ENCODE measurements around the gene MCC. TPM values are rescaled to one million over a fixed set of nuclear protein-coding genes. Genes with fewer than 3 reads are reported as not detected.

MCC gene
- total RNA-seq, 1 experiment from 2014 or later = 0.41 TPM

DNA sequence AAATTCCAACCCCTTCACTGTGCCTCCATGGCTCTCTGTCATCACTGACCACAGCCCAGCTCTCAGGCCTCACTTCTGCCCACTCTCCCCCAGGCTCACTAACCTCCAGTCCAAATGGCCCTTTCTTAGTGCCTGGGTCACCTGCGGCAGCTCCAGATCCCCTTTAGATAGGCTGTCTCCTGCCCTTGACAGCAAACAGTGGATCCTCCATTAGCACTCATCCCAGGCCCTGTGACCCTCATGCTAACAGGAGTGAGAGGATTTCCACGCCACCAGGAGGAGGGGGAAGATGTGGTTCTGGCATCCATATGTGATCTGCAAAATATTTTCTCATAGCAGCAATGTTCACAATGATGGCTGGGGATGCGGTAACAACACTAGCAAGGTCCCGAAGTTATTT lies 372.3 kb downstream of the MCC start:
- Histone ChIP-seq H3K4me3 (ENCODE audit: low read depth in 2 of 2, low read length in 2 of 2) (no peak overlapping the region), H3K4me1 (ENCODE audit: control insufficient read depth, insufficient read depth, low read length) (no peaks in the 10 kb centered on the region), H3K9me3 (ENCODE audit: control insufficient read depth, insufficient read depth, low read depth, low read length) (no peaks in the 10 kb centered on the region), H3K27ac (ENCODE audit: low read length) (no peak overlapping the region), H3K27me3 (ENCODE audit: control insufficient read depth, insufficient read depth, low read length) (peaks cover 3% of the 10 kb centered on the region), H3K36me3 (ENCODE audit: control insufficient read depth, insufficient read depth, low read length) (no peaks in the 10 kb centered on the region)
- POLR2A ChIA-PET = no interaction called here
- in situ Hi-C loops (cut with HindIII; ENCODE audit: low pct_unique_long_range_greater_than_20kb, low sequenced_read_pairs) = no loop called here
- TF ChIP-seq, protein P1, sequence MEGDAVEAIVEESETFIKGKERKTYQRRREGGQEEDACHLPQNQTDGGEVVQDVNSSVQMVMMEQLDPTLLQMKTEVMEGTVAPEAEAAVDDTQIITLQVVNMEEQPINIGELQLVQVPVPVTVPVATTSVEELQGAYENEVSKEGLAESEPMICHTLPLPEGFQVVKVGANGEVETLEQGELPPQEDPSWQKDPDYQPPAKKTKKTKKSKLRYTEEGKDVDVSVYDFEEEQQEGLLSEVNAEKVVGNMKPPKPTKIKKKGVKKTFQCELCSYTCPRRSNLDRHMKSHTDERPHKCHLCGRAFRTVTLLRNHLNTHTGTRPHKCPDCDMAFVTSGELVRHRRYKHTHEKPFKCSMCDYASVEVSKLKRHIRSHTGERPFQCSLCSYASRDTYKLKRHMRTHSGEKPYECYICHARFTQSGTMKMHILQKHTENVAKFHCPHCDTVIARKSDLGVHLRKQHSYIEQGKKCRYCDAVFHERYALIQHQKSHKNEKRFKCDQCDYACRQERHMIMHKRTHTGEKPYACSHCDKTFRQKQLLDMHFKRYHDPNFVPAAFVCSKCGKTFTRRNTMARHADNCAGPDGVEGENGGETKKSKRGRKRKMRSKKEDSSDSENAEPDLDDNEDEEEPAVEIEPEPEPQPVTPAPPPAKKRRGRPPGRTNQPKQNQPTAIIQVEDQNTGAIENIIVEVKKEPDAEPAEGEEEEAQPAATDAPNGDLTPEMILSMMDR (IDR thresholded peaks at IDR 0.05) = no peak
- TF ChIP-seq SIN3A (IDR thresholded peaks at IDR 0.05; ENCODE audit: borderline replicate concordance, insufficient read depth, low read depth, low read length) = no peak
- no peak for TF ChIP-seq TCF7L2 (IDR thresholded peaks at IDR 0.05; ENCODE audit: low read depth, low read length)
- TF ChIP-seq, protein P2, sequence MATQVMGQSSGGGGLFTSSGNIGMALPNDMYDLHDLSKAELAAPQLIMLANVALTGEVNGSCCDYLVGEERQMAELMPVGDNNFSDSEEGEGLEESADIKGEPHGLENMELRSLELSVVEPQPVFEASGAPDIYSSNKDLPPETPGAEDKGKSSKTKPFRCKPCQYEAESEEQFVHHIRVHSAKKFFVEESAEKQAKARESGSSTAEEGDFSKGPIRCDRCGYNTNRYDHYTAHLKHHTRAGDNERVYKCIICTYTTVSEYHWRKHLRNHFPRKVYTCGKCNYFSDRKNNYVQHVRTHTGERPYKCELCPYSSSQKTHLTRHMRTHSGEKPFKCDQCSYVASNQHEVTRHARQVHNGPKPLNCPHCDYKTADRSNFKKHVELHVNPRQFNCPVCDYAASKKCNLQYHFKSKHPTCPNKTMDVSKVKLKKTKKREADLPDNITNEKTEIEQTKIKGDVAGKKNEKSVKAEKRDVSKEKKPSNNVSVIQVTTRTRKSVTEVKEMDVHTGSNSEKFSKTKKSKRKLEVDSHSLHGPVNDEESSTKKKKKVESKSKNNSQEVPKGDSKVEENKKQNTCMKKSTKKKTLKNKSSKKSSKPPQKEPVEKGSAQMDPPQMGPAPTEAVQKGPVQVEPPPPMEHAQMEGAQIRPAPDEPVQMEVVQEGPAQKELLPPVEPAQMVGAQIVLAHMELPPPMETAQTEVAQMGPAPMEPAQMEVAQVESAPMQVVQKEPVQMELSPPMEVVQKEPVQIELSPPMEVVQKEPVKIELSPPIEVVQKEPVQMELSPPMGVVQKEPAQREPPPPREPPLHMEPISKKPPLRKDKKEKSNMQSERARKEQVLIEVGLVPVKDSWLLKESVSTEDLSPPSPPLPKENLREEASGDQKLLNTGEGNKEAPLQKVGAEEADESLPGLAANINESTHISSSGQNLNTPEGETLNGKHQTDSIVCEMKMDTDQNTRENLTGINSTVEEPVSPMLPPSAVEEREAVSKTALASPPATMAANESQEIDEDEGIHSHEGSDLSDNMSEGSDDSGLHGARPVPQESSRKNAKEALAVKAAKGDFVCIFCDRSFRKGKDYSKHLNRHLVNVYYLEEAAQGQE (IDR thresholded peaks at IDR 0.05; ENCODE audit: insufficient read depth in 1 of 2, low read depth in 2 of 2, low read length in 1 of 2) = no peak
- no peak for TF ChIP-seq POLR2AphosphoS5 (IDR thresholded peaks at IDR 0.05; ENCODE audit: low read depth, low read length)
- no peak for ATAC-seq
- intact Hi-C loops (cut with micrococcal nuclease; ENCODE audit: unreplicated experiment) = no loop called here
- no TSS peak for BruUV-seq (replicated peaks)
- CTCF ChIA-PET = no interaction called here
- no peak for DNase-seq (ENCODE audit: low read depth, low spot score)

DNA sequence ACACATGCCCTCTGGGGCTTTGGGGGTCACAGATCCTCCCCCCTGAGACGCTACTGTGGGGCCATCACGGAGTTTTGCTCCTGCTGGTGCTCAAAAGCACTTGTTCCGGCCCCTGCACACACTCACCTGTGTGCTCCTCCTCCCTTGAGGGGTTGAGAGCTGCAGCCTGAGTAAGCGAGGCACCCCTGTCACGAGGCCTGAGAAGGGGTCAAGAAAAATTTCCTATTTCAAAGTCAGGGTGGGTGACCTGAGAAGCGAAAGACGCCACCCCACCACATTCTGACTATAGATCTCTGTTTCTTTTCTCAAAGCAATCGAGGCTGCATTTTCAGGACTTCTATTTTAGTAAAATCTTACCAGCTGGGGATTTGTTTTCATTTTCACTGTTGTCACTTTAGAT lies 373.2 kb downstream of the MCC start:
- intact Hi-C loops (cut with micrococcal nuclease; ENCODE audit: unreplicated experiment) = no loop called here

More for the DNA sequence above, 373.2 kb downstream of the MCC start:
- ATAC-seq = no peak
- H3K4me1 ChIP-seq (ENCODE audit: control insufficient read depth, insufficient read depth, low read length) = no peaks in the 10 kb centered on the region
- no peak for DNase-seq (ENCODE audit: low read depth, low spot score)
- no peaks in the 10 kb centered on the region for H3K9me3 ChIP-seq (ENCODE audit: control insufficient read depth, insufficient read depth, low read depth, low read length)
- ChIA-PET CTCF (no interaction called here), POLR2A (no interaction called here)
- peaks cover 3% of the 10 kb centered on the region; the same call in 1 of the 2 replicates for H3K27me3 ChIP-seq (ENCODE audit: control insufficient read depth, insufficient read depth, low read length)
- no TSS peak for BruUV-seq (replicated peaks)
- no peak overlapping the region for H3K27ac ChIP-seq (ENCODE audit: low read length)
- TF ChIP-seq, protein P1 (IDR thresholded peaks at IDR 0.05) = no peak
- TF ChIP-seq SIN3A (IDR thresholded peaks at IDR 0.05; ENCODE audit: borderline replicate concordance, insufficient read depth, low read depth, low read length) (no peak), TCF7L2 (IDR thresholded peaks at IDR 0.05; ENCODE audit: low read depth, low read length) (no peak), POLR2AphosphoS5 (IDR thresholded peaks at IDR 0.05; ENCODE audit: low read depth, low read length) (no peak)
- TF ChIP-seq, protein P2 (IDR thresholded peaks at IDR 0.05; ENCODE audit: insufficient read depth in 1 of 2, low read depth in 2 of 2, low read length in 1 of 2) = no peak
- H3K4me3 ChIP-seq (ENCODE audit: low read depth in 2 of 2, low read length in 2 of 2) = no peak overlapping the region
- in situ Hi-C loops (cut with HindIII; ENCODE audit: low pct_unique_long_range_greater_than_20kb, low sequenced_read_pairs) = no loop called here
- H3K36me3 ChIP-seq (ENCODE audit: control insufficient read depth, insufficient read depth, low read length) = no peaks in the 10 kb centered on the region

Measured in Panc1 (cell line).